Small intestine (tissue), 7 donors: ENCODE measurements around the gene LIMA1. TPM values are rescaled to one million over a fixed set of nuclear protein-coding genes. Genes with fewer than 3 reads are reported as not detected.
A peak's percentile ranks its signal among the peaks of the same experiment; 100 is the strongest.
"Not testable (repeated sequence)": the region's sequence is repeated elsewhere in the genome, so short reads cannot be mapped to it uniquely, and the experiment has no call there.

Experiments used
- DNase-seq, 2 donors: peaks; one replicate each; pipeline versions ENCODE4 v3.0.0 to v3.0.0-alpha.2; 2013
- FAIRE-seq: peaks from 2 replicates; lab custom pipeline; 2012; peaks lifted over from hg19 to GRCh38; lab: Jason Lieb, UNC
- H3K27ac ChIP-seq, 3 donors: one replicate each; pipeline ENCODE4 v1.5.1; 2013; ENCODE audit warnings: low read length in 2 of 3, mild to moderate bottlenecking in 2 of 3, control low read depth in 1 of 3, inconsistent platforms in 1 of 3, low read depth in 1 of 3, moderate library complexity in 1 of 3
- H3K27me3 ChIP-seq, 3 donors: one replicate each; pipeline ENCODE4 v1.6.1; 2013; ENCODE audit warnings: low read length in 3 of 3, inconsistent platforms in 1 of 3; ENCODE audit not compliant: control insufficient read depth in 3 of 3, insufficient read depth in 3 of 3
- H3K36me3 ChIP-seq, 3 donors: one replicate each; pipeline ENCODE4 v1.6.1; 2013; ENCODE audit warnings: low read length in 3 of 3, inconsistent platforms in 1 of 3, low read depth in 1 of 3, mild to moderate bottlenecking in 1 of 3, moderate library complexity in 1 of 3; ENCODE audit not compliant: control insufficient read depth in 3 of 3, insufficient read depth in 2 of 3
- H3K4me1 ChIP-seq, 3 donors: one replicate each; pipeline ENCODE4 v1.6.1; 2013; ENCODE audit warnings: low read length in 2 of 3, inconsistent platforms in 1 of 3, low read depth in 1 of 3, mild to moderate bottlenecking in 1 of 3, moderate library complexity in 1 of 3; ENCODE audit not compliant: control insufficient read depth in 3 of 3, insufficient read depth in 2 of 3
- H3K4me3 ChIP-seq, 3 donors: one replicate each; pipeline ENCODE4 v1.5.1; 2013; ENCODE audit warnings: low read length in 3 of 3, control low read depth in 1 of 3, inconsistent platforms in 1 of 3, low read depth in 1 of 3, mild to moderate bottlenecking in 1 of 3, moderate library complexity in 1 of 3
- H3K9me3 ChIP-seq, 2 donors: one replicate each; pipeline ENCODE4 v1.6.1; 2013; ENCODE audit warnings: low read depth in 1 of 2, low read length in 1 of 2; ENCODE audit not compliant: control insufficient read depth in 2 of 2, insufficient read depth in 1 of 2
- WGBS, 3 donors: extraction: QIAGEN DNeasy Blood & Tissue Kit; methylation state at CpG; one replicate each; pipeline ENCODE4 v1.1.7; 2013; 5-methylcytosine and 5-hydroxymethylcytosine counted together
- polyA plus RNA-seq, 4 donors: library from polyadenylated mRNA; stranded (reverse) in 3 of 4; unstranded in 1 of 4; fragments of 200-250 nt in 3 of 4; fragments of 120-200 nt in 1 of 4; gene quantifications; one replicate each; pipeline versions ENCODE4 v1.2.1 to v1.2.3, GENCODE V29; 2013
- donor health status: healthy with polysubstance abuse.
- donor health status: control.
- donor health status: control.
- donor health status: Bipolar disorder and iron deficiency.
- donor health status: healthy.

Gene LIMA1
- polyA plus RNA-seq, 4 donors: 89.7 to 219 (median 114) TPM

- FAIRE-seq (no peak), DNase-seq (peak; percentile 72 to 88)
- peak overlapping the region; percentile 56 to 81 (median 79) for H3K27ac ChIP-seq
- H3K36me3 ChIP-seq: peaks cover 0 to 33% (median 5%) of the 10 kb centered on the region in 3 donors
- 28 to 59% (median 37%) methylated on average over 5 of the region's 5 CpGs for WGBS, 3 donors
- no peak overlapping the region for H3K4me3 ChIP-seq
- H3K27me3 ChIP-seq: no peaks in the 10 kb centered on the region
- H3K9me3 ChIP-seq: no peaks in the 10 kb centered on the region
- peaks cover 4 to 64% (median 8%) of the 10 kb centered on the region in 3 donors for H3K4me1 ChIP-seq
Observed at GRCh38 chr12:50249464-50250182, 33.7 kb downstream of the LIMA1 start.

DNA sequence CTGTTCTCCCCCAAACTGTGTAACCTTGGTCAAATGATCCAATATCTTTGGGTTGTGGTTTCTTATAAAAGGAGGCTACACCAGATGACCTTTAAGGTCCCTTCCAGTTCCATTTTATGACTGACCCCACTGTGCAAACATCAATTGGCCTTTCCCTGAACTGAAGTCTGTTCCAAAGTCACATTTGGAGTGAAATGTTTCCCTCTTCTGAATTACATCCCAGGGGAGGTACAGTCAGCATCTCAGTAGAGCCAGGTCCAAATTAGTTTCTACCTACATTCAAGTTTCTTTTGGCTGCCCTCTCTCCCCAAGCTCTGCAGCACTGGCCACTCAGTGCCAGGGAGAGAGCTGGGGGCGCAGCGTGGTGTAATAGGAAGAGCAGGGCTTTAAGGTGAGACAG lies 34.4 kb downstream of the LIMA1 start:
- no peak for FAIRE-seq
- Histone ChIP-seq H3K27me3 (no peaks in the 10 kb centered on the region), H3K36me3 (peaks cover 0 to 40% (median 7%) of the 10 kb centered on the region in 3 donors), H3K4me1 (peaks cover 4 to 57% (median 8%) of the 10 kb centered on the region in 3 donors), H3K4me3 (no peak overlapping the region), H3K9me3 (no peaks in the 10 kb centered on the region), H3K27ac (peak overlapping the region; percentile 56 to 85 (median 81))
- DNase-seq: peak in 1 of 2 donors; percentile 56
- WGBS, 3 donors: 70 to 85% (median 81%) methylated on average over 2 of the region's 2 CpGs

DNA sequence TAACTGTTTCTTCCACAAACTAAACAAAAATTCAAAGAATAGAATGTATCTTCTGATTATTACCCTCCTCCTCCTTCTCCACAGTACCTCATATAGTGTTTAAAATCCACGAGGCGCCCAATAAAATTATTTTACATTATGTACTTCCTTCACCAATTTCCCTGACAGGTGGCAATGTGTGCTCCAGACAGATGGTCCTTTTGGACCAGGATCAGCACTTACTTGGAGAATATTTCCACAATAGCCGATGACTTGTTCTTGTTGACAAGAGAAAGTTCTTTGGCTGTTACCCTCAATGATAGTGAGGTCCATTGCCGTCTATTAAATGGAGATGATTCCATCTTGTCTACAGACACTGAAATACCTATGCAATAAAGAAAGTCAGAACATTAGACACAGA lies 34.9 kb downstream of the LIMA1 start:
- no peak for FAIRE-seq

DNA sequence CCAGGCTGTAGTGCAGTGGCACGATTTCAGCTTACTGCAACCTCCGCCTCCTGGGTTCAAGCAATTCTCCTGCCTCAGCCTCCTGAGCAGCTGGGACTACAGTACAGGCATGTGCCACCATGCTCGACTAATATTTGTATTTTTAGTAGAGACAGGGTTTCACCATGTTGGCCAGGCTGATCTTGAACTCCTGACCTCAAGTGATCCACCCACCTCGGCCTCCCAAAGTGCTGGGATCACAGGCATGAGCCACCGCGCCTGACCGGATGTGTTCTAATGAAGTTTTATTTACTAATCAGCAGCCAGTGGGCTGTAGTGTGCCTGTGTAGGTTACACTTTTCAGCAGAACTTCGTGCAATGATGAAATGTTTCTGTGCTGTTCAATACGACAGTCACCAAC lies 35.7 kb downstream of the LIMA1 start:
- Histone ChIP-seq H3K27ac (peak overlapping the region; percentile 34 to 47 (median 47)), H3K4me1 (peaks cover 4 to 63% (median 9%) of the 10 kb centered on the region in 3 donors), H3K36me3 (peaks cover 0 to 41% (median 7%) of the 10 kb centered on the region in 3 donors)
- not testable (repeated sequence) for H3K4me3 ChIP-seq, H3K9me3 ChIP-seq, DNase-seq, FAIRE-seq, H3K27me3 ChIP-seq
- WGBS, 3 donors: 26 to 69% (median 47%) methylated on average over 9 of the region's 9 CpGs

More for the DNA sequence above, 34.9 kb downstream of the LIMA1 start:
- Histone ChIP-seq H3K4me1 (peaks cover 4 to 57% (median 8%) of the 10 kb centered on the region in 3 donors), H3K27me3 (no peaks in the 10 kb centered on the region), H3K27ac (peak overlapping the region; percentile 56 to 85 (median 81)), H3K4me3 (no peak overlapping the region), H3K9me3 (no peaks in the 10 kb centered on the region), H3K36me3 (peaks cover 0 to 40% (median 7%) of the 10 kb centered on the region in 3 donors)
- 42 to 66% (median 63%) methylated on average over 4 of the region's 4 CpGs for WGBS, 3 donors
- DNase-seq: no peak

GRCh38 chr12:50246873-50247612 lies 36.3 kb downstream of the LIMA1 start:
- WGBS, 3 donors: 8 to 31% (median 8%) methylated on average over 3 of the region's 3 CpGs
- no peaks in the 10 kb centered on the region for H3K9me3 ChIP-seq
- DNase-seq (peak; percentile 84 to 98), FAIRE-seq (no peak)
- H3K27me3 ChIP-seq: no peaks in the 10 kb centered on the region
- H3K27ac ChIP-seq: peak overlapping the region; percentile 37 to 72 (median 47)
- H3K4me3 ChIP-seq: no peak overlapping the region
- peaks cover 6 to 67% (median 15%) of the 10 kb centered on the region in 3 donors for H3K4me1 ChIP-seq
- peaks cover 0 to 46% (median 7%) of the 10 kb centered on the region in 3 donors for H3K36me3 ChIP-seq

DNA sequence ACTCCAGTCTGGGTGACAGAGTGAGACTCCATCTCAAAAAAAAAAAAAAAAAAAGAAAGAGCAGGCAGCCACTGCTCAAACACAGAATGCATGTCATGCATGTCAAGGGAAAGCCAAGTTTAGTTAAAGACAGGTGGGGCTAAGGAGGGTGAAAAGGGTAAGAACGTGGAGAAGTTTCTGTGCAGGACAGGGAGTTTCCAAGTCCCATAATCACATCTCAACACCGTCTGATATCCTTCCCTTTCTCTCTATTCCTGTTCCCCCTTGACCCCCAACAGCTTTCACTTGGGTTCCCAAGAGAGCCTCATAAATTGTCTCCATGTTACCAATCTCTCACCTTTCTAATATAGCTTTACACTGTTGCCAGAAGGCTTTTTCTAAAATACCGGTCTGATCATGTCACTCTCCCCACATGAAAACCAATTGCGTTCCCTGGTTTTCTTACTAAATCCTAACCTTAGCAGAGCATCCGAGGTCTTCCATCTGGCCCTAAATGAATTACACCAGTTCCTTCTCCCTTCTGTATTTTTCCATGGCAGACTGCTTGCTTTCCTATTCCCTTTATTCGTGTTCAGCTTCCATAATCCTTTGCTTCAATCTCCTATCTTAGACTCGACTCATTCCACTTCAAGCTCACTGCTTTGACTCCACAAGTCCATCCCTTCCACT lies 37.0 kb downstream of the LIMA1 start:
- Histone ChIP-seq H3K27ac (peak overlapping the region; percentile 37 to 72 (median 47)), H3K4me1 (peaks cover 6 to 69% (median 17%) of the 10 kb centered on the region in 3 donors), H3K27me3 (no peaks in the 10 kb centered on the region), H3K36me3 (peaks cover 0 to 46% (median 7%) of the 10 kb centered on the region in 3 donors), H3K4me3 (no peak overlapping the region), H3K9me3 (no peaks in the 10 kb centered on the region)
- DNase-seq (no peak), FAIRE-seq (no peak)
- 53 to 64% (median 54%) methylated on average over 7 of the region's 7 CpGs for WGBS, 3 donors

GRCh38 chr12:50243507-50243906 lies 39.8 kb downstream of the LIMA1 start:
- H3K9me3 ChIP-seq: no peaks in the 10 kb centered on the region
- no peaks in the 10 kb centered on the region for H3K27me3 ChIP-seq
- H3K27ac ChIP-seq: peak overlapping the region in 1 of 3 donors; percentile 77
- peaks cover 11 to 67% (median 22%) of the 10 kb centered on the region in 3 donors for H3K4me1 ChIP-seq
- 33 to 56% (median 47%) methylated on average over 1 of the region's 1 CpG for WGBS, 3 donors
- no peak for FAIRE-seq
- no peak for DNase-seq
- H3K4me3 ChIP-seq: no peak overlapping the region
- peaks cover 0 to 49% (median 7%) of the 10 kb centered on the region in 3 donors for H3K36me3 ChIP-seq

DNA sequence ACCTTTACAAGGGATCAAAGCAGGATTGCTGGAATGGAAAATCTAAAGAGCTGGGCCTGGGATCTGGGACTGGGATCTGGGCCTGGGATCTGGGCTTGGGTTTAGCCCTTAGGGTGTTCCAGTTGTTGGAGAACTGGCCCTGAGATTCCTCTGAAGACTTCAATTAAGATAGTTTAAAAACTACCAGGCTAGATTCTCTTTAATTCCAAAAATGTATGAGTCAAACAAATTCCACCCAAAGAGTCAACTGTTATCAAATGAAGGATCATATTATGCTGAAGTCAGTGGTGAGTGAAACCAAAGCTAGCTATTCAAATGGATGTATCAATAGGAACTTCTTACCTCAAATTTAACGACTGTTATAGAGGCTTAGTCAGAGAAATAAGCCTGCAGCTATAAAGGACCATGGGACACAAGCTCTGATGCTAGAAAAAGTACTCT lies 40.5 kb downstream of the LIMA1 start:
- DNase-seq (no peak), FAIRE-seq (no peak)
- H3K27ac ChIP-seq: peak overlapping the region; percentile 56 to 88 (median 77)
- H3K9me3 ChIP-seq: no peaks in the 10 kb centered on the region
- H3K4me1 ChIP-seq: peaks cover 11 to 60% (median 20%) of the 10 kb centered on the region in 3 donors
- no peak overlapping the region for H3K4me3 ChIP-seq
- H3K36me3 ChIP-seq: peaks cover 0 to 53% (median 7%) of the 10 kb centered on the region in 3 donors
- H3K27me3 ChIP-seq: no peaks in the 10 kb centered on the region
- WGBS, 3 donors: 32 to 66% (median 50%) methylated on average over 1 of the region's 1 CpG
